Measurements from ENCODE around the gene POLE. TPM values are rescaled to one million over a fixed set of nuclear protein-coding genes. Genes with fewer than 3 reads are reported as not detected.

Gene POLE
- 46.0 TPM for polyA plus RNA-seq (2012; ENCODE audit: missing spikeins)

- peak; percentile 99 for DNase-seq (ENCODE audit: insufficient read length)
- TF ChIP-seq POLR2A (IDR thresholded peaks at IDR 0.05; ENCODE audit: low read depth, low read length) (peak; percentile 79; the same call in 1 of the 2 replicates), POLR2AphosphoS5 (IDR thresholded peaks at IDR 0.05; ENCODE audit: low read depth, low read length) (peak; percentile 56), TAF1 (IDR thresholded peaks at IDR 0.05; ENCODE audit: borderline replicate concordance, low read depth, low read length) (peak; percentile 44)
- peak; percentile 57 for FAIRE-seq
Observed at GRCh38 chr12:132687211-132688164, at the start of gene POLE, which contains the start of gene PXMP2. Gene POLE (minus strand): TSS chr12:132687342. CDS start chr12:132687315, 27 bp downstream. Gene PXMP2 (plus strand): TSS chr12:132687587. CDS start chr12:132687671, 84 bp downstream.

- DNase-seq (ENCODE audit: insufficient read length) (no peak), FAIRE-seq (no peak)
- TF ChIP-seq POLR2AphosphoS5 (IDR thresholded peaks at IDR 0.05; ENCODE audit: low read depth, low read length) = no peak
- TF ChIP-seq TAF1 (IDR thresholded peaks at IDR 0.05; ENCODE audit: borderline replicate concordance, low read depth, low read length) = no peak
- no peak for TF ChIP-seq POLR2A (IDR thresholded peaks at IDR 0.05; ENCODE audit: low read depth, low read length)
Observed at GRCh38 chr12:132736913-132737312, 49.8 kb upstream of the POLE start.

GRCh38 chr12:132736378-132736777, 49.2 kb upstream of the POLE start:
- no peak for FAIRE-seq
- TF ChIP-seq POLR2A (IDR thresholded peaks at IDR 0.05; ENCODE audit: low read depth, low read length) (no peak), TAF1 (IDR thresholded peaks at IDR 0.05; ENCODE audit: borderline replicate concordance, low read depth, low read length) (no peak), POLR2AphosphoS5 (IDR thresholded peaks at IDR 0.05; ENCODE audit: low read depth, low read length) (no peak)
- no peak for DNase-seq (ENCODE audit: insufficient read length)

- DNase-seq (ENCODE audit: insufficient read length) (no peak), FAIRE-seq (no peak)
- TF ChIP-seq POLR2AphosphoS5 (IDR thresholded peaks at IDR 0.05; ENCODE audit: low read depth, low read length) = no peak
- no peak for TF ChIP-seq POLR2A (IDR thresholded peaks at IDR 0.05; ENCODE audit: low read depth, low read length)
- TF ChIP-seq TAF1 (IDR thresholded peaks at IDR 0.05; ENCODE audit: borderline replicate concordance, low read depth, low read length) = no peak
Observed at GRCh38 chr12:132735496-132735895, 48.4 kb upstream of the POLE start.

GRCh38 chr12:132734206-132734605, 47.1 kb upstream of the POLE start:
- DNase-seq (ENCODE audit: insufficient read length) = no peak
- no peak for FAIRE-seq
- TF ChIP-seq TAF1 (IDR thresholded peaks at IDR 0.05; ENCODE audit: borderline replicate concordance, low read depth, low read length) (no peak), POLR2AphosphoS5 (IDR thresholded peaks at IDR 0.05; ENCODE audit: low read depth, low read length) (no peak), POLR2A (IDR thresholded peaks at IDR 0.05; ENCODE audit: low read depth, low read length) (no peak)

GRCh38 chr12:132731574-132731973, 44.4 kb upstream of the POLE start:
- FAIRE-seq = no peak

GRCh38 chr12:132730353-132730752, 43.2 kb upstream of the POLE start:
- DNase-seq (ENCODE audit: insufficient read length) (no peak), FAIRE-seq (no peak)
- no peak for TF ChIP-seq TAF1 (IDR thresholded peaks at IDR 0.05; ENCODE audit: borderline replicate concordance, low read depth, low read length)
- 0 out of 2 replicates have a peak, but pooled peaks have one; percentile 24 for TF ChIP-seq POLR2AphosphoS5 (IDR thresholded peaks at IDR 0.05; ENCODE audit: low read depth, low read length)

More at GRCh38 chr12:132731574-132731973, 44.4 kb upstream of the POLE start:
- DNase-seq (ENCODE audit: insufficient read length) = no peak
- TF ChIP-seq POLR2AphosphoS5 (IDR thresholded peaks at IDR 0.05; ENCODE audit: low read depth, low read length) (no peak), POLR2A (IDR thresholded peaks at IDR 0.05; ENCODE audit: low read depth, low read length) (no peak), TAF1 (IDR thresholded peaks at IDR 0.05; ENCODE audit: borderline replicate concordance, low read depth, low read length) (no peak)

GRCh38 chr12:132729541-132730320, 42.6 kb upstream of the POLE start:
- TF ChIP-seq TAF1 (IDR thresholded peaks at IDR 0.05; ENCODE audit: borderline replicate concordance, low read depth, low read length) (no peak), POLR2A (IDR thresholded peaks at IDR 0.05; ENCODE audit: low read depth, low read length) (no peak), POLR2AphosphoS5 (IDR thresholded peaks at IDR 0.05; ENCODE audit: low read depth, low read length) (no peak)
- no peak for FAIRE-seq
- no peak for DNase-seq (ENCODE audit: insufficient read length)

GRCh38 chr12:132728502-132728901, 41.4 kb upstream of the POLE start:
- DNase-seq (ENCODE audit: insufficient read length) (no peak), FAIRE-seq (no peak)
- TF ChIP-seq TAF1 (IDR thresholded peaks at IDR 0.05; ENCODE audit: borderline replicate concordance, low read depth, low read length) = no peak
- TF ChIP-seq POLR2AphosphoS5 (IDR thresholded peaks at IDR 0.05; ENCODE audit: low read depth, low read length) = no peak
- TF ChIP-seq POLR2A (IDR thresholded peaks at IDR 0.05; ENCODE audit: low read depth, low read length) = no peak

- DNase-seq (ENCODE audit: insufficient read length) (no peak), FAIRE-seq (no peak)
- TF ChIP-seq POLR2AphosphoS5 (IDR thresholded peaks at IDR 0.05; ENCODE audit: low read depth, low read length) (no peak), POLR2A (IDR thresholded peaks at IDR 0.05; ENCODE audit: low read depth, low read length) (no peak), TAF1 (IDR thresholded peaks at IDR 0.05; ENCODE audit: borderline replicate concordance, low read depth, low read length) (no peak)
Observed at GRCh38 chr12:132727091-132727794, 40.1 kb upstream of the POLE start.

GRCh38 chr12:132726386-132726785, 39.2 kb upstream of the POLE start:
- DNase-seq (ENCODE audit: insufficient read length) (no peak), FAIRE-seq (no peak)
- TF ChIP-seq POLR2A (IDR thresholded peaks at IDR 0.05; ENCODE audit: low read depth, low read length) (no peak), TAF1 (IDR thresholded peaks at IDR 0.05; ENCODE audit: borderline replicate concordance, low read depth, low read length) (no peak), POLR2AphosphoS5 (IDR thresholded peaks at IDR 0.05; ENCODE audit: low read depth, low read length) (no peak)
